Sciatic nerve (tissue), 2 donors: ENCODE data around the gene TIMELESS. TPM values are rescaled to one million over a fixed set of nuclear protein-coding genes. Genes with fewer than 3 reads are reported as not detected.
"Not testable (repeated sequence)": the region's sequence is repeated elsewhere in the genome, so short reads cannot be mapped to it uniquely, and the experiment has no call there.

Experiments used
- ATAC-seq: fragments of 200-7000 bp; cut with Tn5 transposase; one replicate; pipeline ENCODE4 v1.9.1; 2020; ENCODE audit warnings: mild to moderate bottlenecking, moderate library complexity
- DNase-seq: peaks from one replicate; pipeline ENCODE4 v3.0.0-alpha.2; 2020; ENCODE audit warnings: low spot score
- intact Hi-C: fragments of 100-400 bp; cut with DNase I; formaldehyde crosslinking; loops from one replicate; pipeline ENCODE4 v1.14.2; 2022
- total RNA-seq: library from RNA; stranded (reverse); fragmentation: NEBNext Ultra II Directional; extraction: Animal tissue kit (Norgen Biotek cat#: 25700); gene quantifications from one replicate; pipeline ENCODE4 v1.2.1, GENCODE V29; 2021
- donor health status: DM: no; HTN: no; CAD: no.
- donor health status: DM: no; HTN: no; CAD: no.

The TIMELESS gene
- total RNA-seq, 1 donor from 2014 or later = 4.4 TPM

DNA sequence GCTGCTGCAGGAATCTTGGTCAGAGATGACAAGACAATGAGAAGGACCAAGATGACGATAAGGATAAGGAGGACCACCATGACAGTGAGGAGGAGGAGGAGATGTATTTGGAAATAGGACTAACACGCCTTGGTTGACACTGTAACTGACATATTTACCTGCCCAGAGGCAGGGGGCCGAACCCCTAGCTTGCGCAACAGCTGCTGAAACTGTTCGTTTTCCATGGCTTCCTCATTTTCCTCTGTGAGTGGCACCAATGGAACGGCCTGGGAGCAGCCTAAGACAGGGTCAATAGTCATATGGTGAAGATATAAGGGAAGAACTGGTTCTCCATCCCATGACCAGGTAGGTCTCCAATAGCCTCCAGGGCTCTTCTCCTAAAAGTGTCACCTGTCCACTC is 28.8 kb downstream of the TIMELESS start:
- no peak for DNase-seq
- ATAC-seq = no peak
- intact Hi-C loops = loop anchor here (5.0 kb wide), 1 partner anchor 188 kb away; the partner anchor contains the start of gene SLC39A5

DNA sequence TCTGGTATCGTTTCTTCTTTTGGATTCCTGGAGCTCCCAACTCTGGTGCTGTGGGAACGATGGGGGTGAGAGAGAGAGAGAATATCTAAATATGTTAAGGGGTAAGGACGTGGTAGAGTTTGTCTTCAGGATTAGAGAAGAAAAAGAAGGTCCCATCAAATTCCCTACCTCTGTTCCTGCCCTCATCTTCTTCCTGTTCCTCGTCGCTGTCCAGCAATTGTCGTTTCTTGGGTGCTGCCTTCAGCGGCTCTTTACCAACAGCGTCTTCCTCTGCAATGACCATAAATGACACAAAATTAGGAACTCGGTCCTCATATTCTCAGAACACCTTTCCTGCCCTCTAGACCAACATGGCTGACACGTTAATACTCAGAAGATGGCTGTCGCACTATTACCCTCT is 31.5 kb downstream of the TIMELESS start:
- intact Hi-C loops = no loop called here
- DNase-seq (no peak), ATAC-seq (no peak)

DNA sequence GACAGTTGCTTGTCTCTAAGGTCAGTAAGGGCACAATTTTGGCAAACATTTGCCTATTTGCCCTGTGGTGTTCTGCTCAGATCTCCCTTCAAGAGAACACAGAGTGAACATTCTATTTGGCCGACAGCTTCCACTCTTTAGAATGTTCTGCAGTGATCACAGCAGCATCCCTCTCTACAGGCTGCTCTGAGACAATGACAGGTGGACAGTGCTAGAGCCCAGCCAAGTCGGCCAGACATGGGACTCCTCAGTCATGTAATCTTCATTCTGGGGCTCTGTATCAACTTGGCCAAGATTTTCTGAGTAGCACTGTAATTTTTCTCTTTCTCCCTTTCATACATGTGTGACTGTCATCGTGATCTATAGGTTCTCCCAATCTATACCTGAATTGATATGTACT is 34.8 kb downstream of the TIMELESS start:
- intact Hi-C loops = no loop called here
- DNase-seq (no peak), ATAC-seq (no peak)

DNA sequence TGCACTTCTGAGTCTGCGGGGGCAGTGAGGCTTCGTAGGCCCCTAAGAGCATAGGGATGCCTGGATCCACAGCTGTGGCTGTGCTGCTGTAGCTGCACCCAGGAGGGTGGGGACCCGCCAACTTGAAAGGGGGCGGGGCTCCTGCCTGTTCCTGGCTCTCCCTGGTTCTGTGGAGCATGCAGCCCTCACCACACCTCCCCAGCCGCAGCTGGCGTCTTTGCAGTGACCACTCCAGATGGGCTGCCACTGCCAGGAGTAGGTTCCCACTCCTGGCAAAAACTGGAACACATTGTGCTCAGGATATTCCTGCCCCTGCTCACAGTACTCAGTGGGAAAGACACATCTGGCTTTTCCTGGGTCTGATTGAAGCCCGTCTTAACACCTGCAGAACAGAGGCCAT is 35.8 kb downstream of the TIMELESS start:
- intact Hi-C loops = no loop called here
- DNase-seq = no peak
- no peak for ATAC-seq

DNA sequence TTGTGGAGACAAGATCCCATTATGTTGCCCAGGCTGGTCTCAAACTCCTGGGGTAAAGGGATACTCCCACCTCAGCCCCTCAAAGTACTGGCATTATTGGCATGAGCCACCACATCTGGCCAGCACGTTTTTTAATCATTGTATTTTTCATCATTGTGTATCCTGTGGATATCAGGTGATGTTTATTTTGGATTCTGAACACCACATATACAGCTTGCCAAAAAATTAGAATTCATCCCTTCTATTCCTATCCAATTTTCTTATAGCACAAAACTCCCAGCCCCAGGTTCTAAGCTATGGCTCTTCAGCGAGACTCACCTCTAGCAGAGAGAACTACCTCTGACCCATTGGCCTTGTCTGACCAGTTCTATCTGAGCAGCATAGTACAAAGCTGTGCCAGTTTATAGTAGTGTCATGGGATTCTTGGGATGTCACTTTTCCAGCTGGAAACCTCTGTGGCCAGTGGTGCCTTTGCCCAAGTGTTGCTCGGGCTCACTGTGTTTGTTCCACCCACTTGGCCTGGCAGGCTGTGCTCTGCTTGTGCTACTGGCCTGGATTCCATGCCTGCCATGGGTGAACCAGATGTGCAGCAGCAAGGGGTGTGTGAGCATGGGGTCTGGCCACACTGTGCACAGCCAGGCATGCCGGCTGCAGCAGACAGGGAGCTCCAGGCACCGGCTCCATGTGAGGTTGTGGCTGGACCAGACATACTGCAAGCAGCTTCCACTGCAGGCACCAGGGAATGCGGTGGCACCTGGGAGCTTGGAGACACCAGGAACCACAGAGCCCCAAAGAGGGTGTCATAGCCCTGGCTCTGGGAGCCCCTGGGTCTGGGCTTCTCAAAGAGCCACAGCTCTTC is 37.2 kb downstream of the TIMELESS start:
- intact Hi-C loops = no loop called here

DNA sequence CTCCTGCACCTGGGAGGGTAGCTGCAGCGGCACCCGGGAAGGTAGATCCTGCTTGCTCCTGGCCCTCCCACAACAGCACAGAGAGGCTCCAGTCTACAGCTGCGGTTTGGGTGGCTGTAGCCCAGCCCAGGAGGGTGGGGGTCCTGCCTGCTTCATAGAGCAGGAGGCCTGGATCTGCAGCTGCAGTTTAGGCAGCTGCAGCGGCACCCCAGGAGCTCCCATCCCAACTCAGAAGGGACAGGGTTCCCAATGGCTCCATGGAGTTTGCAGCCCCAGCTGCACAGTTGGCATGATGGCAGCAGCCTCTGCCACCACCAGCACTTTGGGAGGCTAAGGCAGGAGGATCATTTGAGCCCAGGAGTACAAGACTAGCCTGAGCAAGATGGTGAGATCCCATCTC is 38.5 kb downstream of the TIMELESS start:
- DNase-seq = no peak
- intact Hi-C loops = no loop called here
- ATAC-seq = no peak

More for the DNA sequence above, 37.2 kb downstream of the TIMELESS start:
- DNase-seq (no peak), ATAC-seq (peak; percentile 53)

DNA sequence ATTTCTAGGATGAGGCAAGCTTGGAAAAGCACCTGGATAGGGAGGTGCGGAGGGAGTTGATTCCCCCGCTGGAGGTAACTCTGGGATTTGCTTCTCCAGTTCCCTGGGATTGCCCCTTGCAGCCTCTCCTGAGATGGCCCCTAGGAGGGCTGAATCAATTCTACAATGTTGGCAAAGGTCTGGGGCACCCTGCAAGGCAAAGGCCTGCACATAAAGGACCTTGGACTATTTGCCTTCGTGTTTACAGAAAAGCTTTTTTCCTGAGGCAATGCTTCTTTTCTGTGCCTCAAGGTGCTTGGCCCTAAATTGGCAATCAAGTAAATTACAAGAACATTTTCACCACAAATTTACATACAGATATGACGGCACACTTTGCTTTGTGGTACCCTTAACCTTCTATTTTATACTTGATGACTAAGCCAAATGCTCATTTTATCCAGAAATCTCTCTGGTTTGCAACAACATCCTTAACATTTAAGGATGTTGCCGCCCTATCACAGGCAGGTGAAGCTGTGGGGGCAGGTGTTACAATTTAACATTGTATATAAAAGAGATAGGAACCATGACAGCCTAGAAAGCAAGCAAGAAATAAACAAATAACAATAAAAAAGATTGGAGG is 40.3 kb downstream of the TIMELESS start:
- intact Hi-C loops = no loop called here
- DNase-seq (no peak), ATAC-seq (no peak)

DNA sequence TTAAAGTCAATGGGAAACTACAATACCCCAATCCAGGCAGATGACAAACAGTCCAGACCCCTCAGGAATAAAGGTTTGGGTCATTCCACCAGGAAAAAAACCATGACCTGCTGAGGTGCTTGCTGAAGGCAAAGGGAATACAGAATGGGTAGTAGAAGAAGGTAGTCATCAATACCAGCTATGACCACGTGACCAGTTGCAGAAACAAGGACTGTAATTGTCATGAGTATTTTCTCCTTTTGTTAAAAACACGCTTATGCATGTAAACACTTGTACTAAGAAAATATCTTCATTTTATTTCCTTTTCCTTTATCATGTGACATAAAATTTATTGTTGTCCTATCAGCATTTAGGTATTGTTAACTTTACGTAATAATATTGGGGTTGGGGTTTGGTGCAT is 45.0 kb downstream of the TIMELESS start:
- DNase-seq, intact Hi-C loops, ATAC-seq: not testable (repeated sequence)

DNA sequence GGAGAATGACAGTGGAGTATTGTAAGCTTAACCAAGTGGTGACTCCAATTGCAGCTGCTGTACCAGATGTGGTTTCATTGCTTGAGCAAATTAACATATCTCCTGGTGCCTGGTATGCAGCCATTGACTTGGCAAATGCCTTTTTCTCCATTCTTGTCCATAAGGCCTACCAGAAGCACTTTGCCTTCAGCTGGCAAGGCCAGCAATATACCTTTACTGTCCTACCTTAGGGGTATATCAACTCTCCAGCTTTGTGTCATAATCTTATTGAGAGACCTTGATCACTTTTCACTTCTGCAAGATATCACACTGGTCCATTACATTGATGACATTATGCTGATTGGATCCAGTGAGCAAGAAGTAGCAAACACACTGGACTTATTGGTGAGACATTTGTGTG is 47.6 kb downstream of the TIMELESS start:
- ATAC-seq, DNase-seq, intact Hi-C loops: not testable (repeated sequence)

DNA sequence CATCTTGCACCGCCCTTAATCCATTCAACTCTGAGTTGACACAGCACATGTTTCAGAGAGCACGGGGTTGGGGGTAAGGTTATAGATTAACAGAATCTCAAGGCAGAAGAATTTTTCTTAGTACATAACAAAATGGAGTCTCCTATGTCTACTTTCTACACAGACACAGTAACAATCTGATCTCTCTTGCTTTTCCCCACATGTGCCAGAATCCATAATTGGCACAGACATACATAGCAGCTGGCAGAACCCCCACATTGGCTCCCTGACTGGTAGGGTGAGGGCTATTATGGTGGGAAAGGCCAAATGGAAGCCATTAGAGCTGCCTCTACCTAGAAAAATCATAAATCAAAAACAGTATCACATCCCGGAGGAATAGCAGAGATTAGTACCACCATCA is 48.1 kb downstream of the TIMELESS start:
- intact Hi-C loops, DNase-seq, ATAC-seq: not testable (repeated sequence)

DNA sequence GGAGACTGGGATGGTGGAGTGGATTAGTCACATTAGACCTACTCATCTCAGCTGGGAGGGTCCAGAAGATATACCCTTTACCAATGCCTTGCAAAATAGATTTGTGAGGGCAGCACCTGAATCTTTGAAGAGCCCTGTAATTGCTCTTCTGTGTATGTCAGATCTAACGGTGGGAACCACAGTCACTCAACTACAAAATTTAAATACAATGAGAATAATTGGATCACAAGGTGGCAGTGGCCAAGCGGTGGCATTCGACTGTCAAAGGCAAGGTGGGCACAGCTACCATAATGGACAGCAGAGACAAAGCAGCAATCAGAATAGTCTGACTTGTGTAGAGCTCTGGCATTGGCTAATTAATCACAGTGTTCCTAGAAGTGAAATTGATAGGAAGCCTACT is 49.8 kb downstream of the TIMELESS start:
- DNase-seq, ATAC-seq, intact Hi-C loops: not testable (repeated sequence)

DNA sequence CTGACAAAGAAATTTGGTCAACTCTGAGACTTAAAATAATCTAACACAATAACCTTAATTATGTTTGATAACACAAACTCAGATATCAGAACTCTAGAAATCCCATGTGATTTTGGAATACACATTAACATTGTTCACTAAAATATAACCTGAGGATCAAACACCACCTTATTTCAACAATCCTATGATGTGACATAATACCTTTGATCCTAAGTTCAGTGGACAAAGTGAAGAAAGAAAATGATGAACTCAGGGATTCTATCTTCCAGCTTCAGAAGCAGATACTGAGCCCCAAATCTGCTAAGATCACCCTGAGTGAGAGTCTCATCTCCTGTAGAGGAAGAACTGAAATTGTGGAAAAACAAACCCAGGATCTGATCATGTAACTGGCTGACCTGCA is 50.9 kb downstream of the TIMELESS start:
- intact Hi-C loops = no loop called here
- ATAC-seq (no peak), DNase-seq (no peak)

DNA sequence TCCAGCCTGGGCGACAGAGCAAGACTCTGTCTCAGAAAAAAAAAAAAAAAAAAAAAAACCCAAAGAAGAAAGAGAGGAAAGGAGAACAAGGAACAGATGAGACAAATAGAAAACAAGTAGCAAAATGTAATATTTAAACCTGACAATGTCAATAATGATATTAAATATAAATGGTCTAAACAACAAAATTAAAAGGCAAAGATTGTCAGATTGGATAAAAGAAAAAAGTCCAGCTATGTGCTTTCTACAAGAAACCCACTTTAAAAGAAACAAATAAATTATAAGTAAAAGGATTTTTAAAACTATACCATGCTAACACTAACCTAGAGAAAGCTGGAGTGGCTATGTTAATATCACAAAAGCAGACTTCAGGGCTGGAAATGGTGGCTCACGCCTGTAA is 56.9 kb downstream of the TIMELESS start:
- intact Hi-C loops = no loop called here
- ATAC-seq (no peak), DNase-seq (no peak)

DNA sequence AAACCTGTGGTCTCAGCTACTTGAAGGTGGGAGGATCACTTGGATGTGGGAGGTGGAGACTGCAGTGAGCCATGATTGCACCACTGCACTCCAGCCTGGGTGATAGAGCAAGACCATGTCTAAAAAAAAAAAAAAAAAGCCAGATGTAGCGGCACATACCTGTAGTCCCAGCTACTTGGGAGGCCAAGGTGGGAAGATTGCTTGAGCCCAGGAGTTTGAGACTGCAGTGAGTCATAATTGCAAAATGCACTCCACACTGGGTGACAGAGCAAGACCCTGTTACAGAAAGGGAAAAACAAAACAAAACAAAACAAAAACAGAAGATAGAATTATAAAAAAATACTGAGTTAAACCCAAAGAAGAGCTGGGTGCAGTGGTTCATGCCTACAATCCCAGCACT is 57.5 kb downstream of the TIMELESS start:
- intact Hi-C loops = no loop called here
- DNase-seq = no peak

DNA sequence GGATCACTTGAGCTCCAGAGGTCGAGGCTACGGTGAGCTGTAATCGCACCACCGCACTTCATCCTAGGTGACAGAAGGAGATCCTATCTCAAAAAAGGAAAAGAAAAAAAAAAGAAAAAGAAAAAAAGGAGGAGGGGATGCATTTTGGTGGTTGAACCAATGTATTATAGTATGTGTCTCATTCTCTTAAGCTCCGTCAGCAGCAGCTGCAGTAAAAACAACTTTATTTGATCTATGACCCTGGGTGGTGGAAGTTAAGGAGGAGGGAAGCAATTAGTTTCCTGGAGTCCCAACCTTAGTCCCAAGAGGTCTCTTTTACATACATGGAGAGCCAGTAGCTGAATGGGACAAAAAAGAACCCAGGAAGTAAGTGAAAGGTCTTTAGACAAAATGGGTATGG is 59.8 kb downstream of the TIMELESS start:
- DNase-seq (no peak), ATAC-seq (no peak)
- intact Hi-C loops = no loop called here

More for the DNA sequence above, 57.5 kb downstream of the TIMELESS start:
- ATAC-seq = no peak

DNA sequence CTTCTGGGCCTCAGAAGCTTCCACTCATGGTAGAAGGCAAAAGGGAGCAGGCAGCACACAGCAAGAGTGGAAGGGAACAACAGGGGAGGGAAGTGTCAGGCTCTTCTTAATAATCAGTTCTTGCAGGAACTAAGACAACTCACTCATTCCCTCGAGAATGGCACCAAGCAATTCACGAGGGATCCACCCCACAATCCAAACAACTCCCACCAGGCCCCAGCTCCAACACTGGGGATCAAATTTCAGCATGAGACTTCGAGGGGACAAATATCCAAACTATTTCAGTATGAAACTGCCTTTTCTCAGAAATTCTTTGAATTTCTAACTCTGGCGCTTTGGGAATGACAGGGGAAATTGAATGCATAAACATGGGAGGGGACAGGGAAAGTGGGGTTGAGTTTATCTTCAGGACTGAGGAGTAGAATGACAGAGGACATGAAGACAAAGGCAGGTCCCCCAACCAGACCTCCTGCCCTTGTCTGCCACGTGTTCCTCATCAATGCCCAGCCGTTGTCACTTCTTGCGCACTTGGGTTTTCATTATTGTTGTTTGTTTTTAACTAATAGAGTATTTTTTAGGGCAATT is 62.0 kb downstream of the TIMELESS start:
- ATAC-seq = no peak
- intact Hi-C loops = no loop called here
- DNase-seq = no peak

DNA sequence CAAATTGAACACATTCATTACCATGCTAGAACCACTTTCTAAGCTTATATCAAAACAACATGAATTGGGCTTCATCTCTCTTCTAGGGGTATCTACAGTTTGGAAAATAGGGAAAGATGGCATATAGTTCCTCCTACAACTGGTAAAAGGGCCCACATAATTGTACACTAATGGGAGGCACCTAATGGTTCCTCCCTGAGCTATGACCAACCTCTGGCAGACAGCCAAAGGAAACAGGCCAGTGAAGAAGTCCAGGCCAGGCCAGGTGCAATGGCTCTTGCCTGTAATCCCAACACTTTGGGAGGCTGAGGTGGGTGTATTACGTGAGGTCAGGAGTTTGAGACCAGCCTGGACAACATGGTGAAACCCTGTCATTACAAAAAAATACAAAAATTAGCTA is 63.4 kb downstream of the TIMELESS start:
- intact Hi-C loops = no loop called here
- DNase-seq = no peak
- no peak for ATAC-seq

DNA sequence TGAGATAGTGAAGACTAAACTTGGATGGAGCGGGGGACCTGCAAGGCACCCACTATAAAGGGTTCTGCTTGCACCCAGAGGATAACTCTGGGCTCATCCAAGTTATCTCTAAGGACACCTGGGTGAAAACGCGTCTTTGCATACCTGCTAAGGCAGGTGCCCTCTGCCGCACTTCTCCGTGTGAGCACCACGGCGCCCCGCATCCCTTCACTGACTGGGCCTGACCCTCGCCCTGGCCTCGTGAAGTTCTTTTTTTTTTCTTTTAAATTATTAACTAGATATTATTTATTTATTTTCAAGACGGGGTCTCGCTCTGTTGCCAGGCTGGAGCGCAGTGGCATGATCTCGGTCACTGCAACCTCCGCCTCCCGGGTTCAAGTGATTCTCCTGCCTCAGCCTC is 66.6 kb downstream of the TIMELESS start:
- intact Hi-C loops = no loop called here
- DNase-seq (no peak), ATAC-seq (no peak)

DNA sequence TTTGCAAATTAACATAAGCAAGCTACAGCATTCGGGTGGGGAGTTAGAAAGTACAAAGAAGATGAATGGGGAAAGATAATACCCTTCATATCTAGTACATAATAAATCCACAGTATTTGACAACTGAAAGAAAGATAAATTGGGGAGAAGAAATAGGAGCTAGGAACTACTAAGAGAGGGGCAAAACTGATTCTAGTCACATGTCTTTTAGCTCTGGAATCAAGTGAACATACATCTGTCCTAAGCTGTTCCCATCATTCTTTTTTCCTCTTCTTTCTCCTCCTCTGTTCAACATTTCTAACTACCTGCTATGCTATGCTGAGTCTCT is 71.3 kb downstream of the TIMELESS start:
- ATAC-seq (no peak), DNase-seq (no peak)
- intact Hi-C loops = no loop called here

DNA sequence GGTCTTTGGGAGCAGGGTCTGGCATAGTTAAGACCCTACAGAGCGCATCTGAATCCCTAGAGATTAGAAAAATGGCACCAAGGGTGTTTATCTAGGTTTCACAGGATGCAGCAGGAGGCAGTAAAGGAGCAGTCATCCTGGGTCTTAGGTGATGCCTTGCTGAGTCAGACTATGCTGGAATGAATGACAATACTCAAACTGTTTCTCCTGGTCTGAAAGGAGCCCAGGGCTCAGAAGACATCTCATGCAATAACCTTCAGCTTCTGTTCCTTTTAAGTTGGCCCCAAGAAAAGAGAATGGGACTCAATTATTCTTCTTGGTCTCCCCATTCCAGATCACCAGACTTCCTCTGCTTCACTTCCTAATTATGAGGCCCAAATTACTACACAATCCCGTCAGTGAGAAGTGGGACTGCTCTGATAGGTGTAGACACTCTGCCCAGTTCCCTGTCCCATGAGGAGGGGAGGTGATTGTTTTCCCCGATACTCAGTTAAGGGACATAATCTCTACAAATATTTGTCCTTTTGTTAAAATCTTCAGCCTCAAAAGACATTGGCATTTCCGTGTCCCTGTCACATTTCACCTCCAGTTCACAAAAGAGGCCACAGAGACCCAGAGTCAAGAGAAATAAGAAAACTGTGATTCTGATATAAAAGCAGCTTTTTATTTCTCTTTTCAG is 71.8 kb downstream of the TIMELESS start:
- no peak for DNase-seq
- intact Hi-C loops = no loop called here
- ATAC-seq = no peak
